MM.1S (cell line): Measurements from ENCODE around the gene CDH12.

ENCODE experiments used
- DNase-seq: peaks from one replicate; pipeline ENCODE4 v3.0.0-alpha.2; 2015
- H2AFZ ChIP-seq: fragments of 300-600 bp; sonication (generic); 2 replicates; pipeline ENCODE4 v1.6.0; 2016; ENCODE audit warnings: antibody characterized with exemption, low read length
- H3F3A ChIP-seq: fragments of 300-600 bp; sonication (generic); 2 replicates; pipeline ENCODE4 v1.6.1; 2016; ENCODE audit warnings: mild to moderate bottlenecking, antibody characterized with exemption, low read length, moderate library complexity, mixed read lengths; ENCODE audit not compliant: insufficient read depth
- H3K27ac ChIP-seq: fragments of 300-600 bp; sonication (generic); 2 replicates; pipeline ENCODE4 v1.5.1; 2016; ENCODE audit warnings: mild to moderate bottlenecking, low read length
- H3K27me3 ChIP-seq: fragments of 300-600 bp; sonication (generic); replicated peaks from 2 replicates; pipeline ENCODE4 v1.6.0; 2016; ENCODE audit warnings: low read length; ENCODE audit not compliant: insufficient read depth
- H3K36me3 ChIP-seq: fragments of 300-600 bp; sonication (generic); replicated peaks from 2 replicates; pipeline ENCODE4 v1.6.1; 2016; ENCODE audit warnings: mild to moderate bottlenecking, low read length, mixed read lengths; ENCODE audit not compliant: insufficient read depth
- H3K4me1 ChIP-seq: fragments of 300-600 bp; sonication (generic); 2 replicates; pipeline ENCODE4 v1.6.1; 2016; ENCODE audit warnings: low read length, mixed read lengths
- H3K4me2 ChIP-seq: fragments of 300-600 bp; sonication (generic); 2 replicates; pipeline ENCODE4 v1.6.0; 2016; ENCODE audit warnings: low read depth, low read length
- H3K4me3 ChIP-seq: fragments of 300-600 bp; sonication (generic); 2 replicates; pipeline ENCODE4 v1.5.1; 2016; ENCODE audit warnings: low read length, mixed read lengths
- H3K79me2 ChIP-seq: fragments of 300-600 bp; sonication (generic); 2 replicates; pipeline ENCODE4 v1.6.1; 2016; ENCODE audit warnings: mixed run types, low read length, mixed read lengths
- H3K9ac ChIP-seq: fragments of 300-600 bp; sonication (generic); 2 replicates; pipeline ENCODE4 v1.6.1; 2016; ENCODE audit warnings: low read length, mixed read lengths
- H3K9me2 ChIP-seq: fragments of 300-600 bp; sonication (generic); replicated peaks from 2 replicates; pipeline ENCODE4 v1.6.1; 2016; ENCODE audit warnings: mild to moderate bottlenecking, low read length, mixed read lengths; ENCODE audit not compliant: insufficient read depth
- H3K9me3 ChIP-seq: fragments of 300-600 bp; sonication (generic); replicated peaks from 2 replicates; pipeline ENCODE4 v1.6.1; 2016; ENCODE audit warnings: mild to moderate bottlenecking, low read length, mixed read lengths; ENCODE audit not compliant: insufficient read depth
- H4K20me1 ChIP-seq: fragments of 300-600 bp; sonication (generic); 2 replicates; pipeline ENCODE4 v1.6.1; 2016; ENCODE audit warnings: mild to moderate bottlenecking, low read length, moderate library complexity, mixed read lengths; ENCODE audit not compliant: insufficient read depth
- CTCF ChIP-seq: fragments of 300-600 bp; sonication (generic); IDR thresholded peaks from 2 replicates; pipeline ENCODE4 v1.5.1; 2016; ENCODE audit warnings: antibody characterized with exemption, low read length, mixed read lengths
- EZH2 ChIP-seq: fragments of 300-600 bp; sonication (generic); optimal IDR thresholded peaks from 2 replicates; pipeline ENCODE3; 2017; ENCODE audit warnings: low read depth, mild to moderate bottlenecking, antibody characterized with exemption, low read length, mixed read lengths
- EZH2phosphoT487 ChIP-seq: fragments of 300-600 bp; sonication (generic); IDR thresholded peaks from 2 replicates; pipeline ENCODE4 v1.6.1; 2018; ENCODE audit warnings: antibody characterized with exemption, low read length

The CDH12 gene

GRCh38 chr5:22625451-22625850 is 227.7 kb downstream of the CDH12 start:
- H3K27me3 ChIP-seq, result no peaks in the 10 kb centered on the region
- H3K4me3 ChIP-seq, result no peak overlapping the region
- no peak for DNase-seq
- H3F3A ChIP-seq, result no peaks in the 10 kb centered on the region
- no peak overlapping the region for H3K4me2 ChIP-seq
- H3K79me2 ChIP-seq, result no peaks in the 10 kb centered on the region
- H3K4me1 ChIP-seq, result no peaks in the 10 kb centered on the region
- H3K27ac ChIP-seq, result no peak overlapping the region
- no peaks in the 10 kb centered on the region for H3K9me2 ChIP-seq
- no peaks in the 10 kb centered on the region for H3K9me3 ChIP-seq
- H3K36me3 ChIP-seq, result no peaks in the 10 kb centered on the region
- no peaks in the 10 kb centered on the region for H4K20me1 ChIP-seq
- TF ChIP-seq EZH2, result no peak
- no peak for TF ChIP-seq CTCF
- H2AFZ ChIP-seq, result no peak overlapping the region
- no peak overlapping the region for H3K9ac ChIP-seq

GRCh38 chr5:22621084-22621483 is 232.1 kb downstream of the CDH12 start:
- Histone ChIP-seq H4K20me1 (no peaks in the 10 kb centered on the region), H3K9me3 (no peaks in the 10 kb centered on the region), H3K27me3 (no peaks in the 10 kb centered on the region), H3K4me2 (no peak overlapping the region), H3K4me3 (no peak overlapping the region), H3K36me3 (no peaks in the 10 kb centered on the region), H3K79me2 (no peaks in the 10 kb centered on the region), H2AFZ (no peak overlapping the region), H3K9me2 (no peaks in the 10 kb centered on the region), H3F3A (no peaks in the 10 kb centered on the region), H3K4me1 (no peaks in the 10 kb centered on the region), H3K27ac (no peak overlapping the region), H3K9ac (no peak overlapping the region)
- DNase-seq, result no peak
- TF ChIP-seq EZH2phosphoT487 (no peak), EZH2 (no peak), CTCF (no peak)

GRCh38 chr5:22615964-22616363 is 237.2 kb downstream of the CDH12 start:
- no peak overlapping the region for H3K27ac ChIP-seq

More at GRCh38 chr5:22615964-22616363, 237.2 kb downstream of the CDH12 start:
- Histone ChIP-seq H3F3A (no peaks in the 10 kb centered on the region), H3K4me1 (no peaks in the 10 kb centered on the region), H3K9ac (no peak overlapping the region), H3K4me3 (no peak overlapping the region), H3K9me3 (no peaks in the 10 kb centered on the region), H3K4me2 (no peak overlapping the region), H2AFZ (no peak overlapping the region), H3K79me2 (no peaks in the 10 kb centered on the region), H3K9me2 (no peaks in the 10 kb centered on the region), H3K36me3 (no peaks in the 10 kb centered on the region), H4K20me1 (no peaks in the 10 kb centered on the region), H3K27me3 (no peaks in the 10 kb centered on the region)
- no peak for DNase-seq
- no peak for TF ChIP-seq EZH2phosphoT487
- TF ChIP-seq EZH2, result no peak
- no peak for TF ChIP-seq CTCF
